Cardiac muscle cell (in vitro differentiated cells and primary cell): ENCODE data around the gene NTRK3. TPM values are rescaled to one million over a fixed set of nuclear protein-coding genes. Genes with fewer than 3 reads are reported as not detected.
A peak's percentile ranks its signal among the peaks of the same experiment; 100 is the strongest.

Experiments
- DNase-seq, 2 donors: peaks; one replicate each; pipeline versions ENCODE4 v3.0.0 to v3.0.0-alpha.2; 2010 to 2017; ENCODE audit warnings: low read depth in 1 of 2, low spot score in 1 of 2
- H3K27ac ChIP-seq: fragments of 200-600 bp; sonication (generic); 2 replicates; pipeline ENCODE4 v1.5.1; 2016
- H3K27me3 ChIP-seq: fragments of 200-600 bp; sonication (generic); 2 replicates; pipeline ENCODE4 v1.6.0; 2016; ENCODE audit warnings: control low read depth
- H3K36me3 ChIP-seq: fragments of 200-600 bp; sonication (generic); 2 replicates; pipeline ENCODE4 v1.5.1; 2016; ENCODE audit warnings: control low read depth
- H3K4me1 ChIP-seq: fragments of 200-600 bp; sonication (generic); 2 replicates; pipeline ENCODE4 v1.8.1; 2017; ENCODE audit warnings: low read depth, mild to moderate bottlenecking, mixed run types
- H3K4me3 ChIP-seq: fragments of 200-600 bp; sonication (generic); 2 replicates; pipeline ENCODE4 v1.5.1; 2016; ENCODE audit warnings: mild to moderate bottlenecking
- H3K9me3 ChIP-seq: fragments of 200-600 bp; sonication (generic); 2 replicates; pipeline ENCODE4 v1.5.1; 2017; ENCODE audit warnings: low read depth, mild to moderate bottlenecking, control low read depth
- CTCF ChIP-seq: IDR thresholded peaks from 2 replicates; pipeline ENCODE4 v1.5.1; 2012; ENCODE audit warnings: low read depth, mild to moderate bottlenecking, low read length
- polyA plus RNA-seq: library from polyadenylated mRNA; unstranded; fragments of >200 nt; fragmentation: Nextera tagmentation; extraction: Ambion mirVana; gene quantifications from 2 replicates; pipeline ENCODE4 v1.2.1, GENCODE V29; 2016
- total RNA-seq: library from RNA; depleted of rRNA; stranded (reverse); fragments of >200 nt; gene quantifications from 2 replicates; pipeline ENCODE4 v1.2.3, GENCODE V29; 2016

NTRK3 gene
- total and polyA plus RNA-seq, 2 experiments from 2014 or later, result 3.3 to 6.2 TPM

DNA sequence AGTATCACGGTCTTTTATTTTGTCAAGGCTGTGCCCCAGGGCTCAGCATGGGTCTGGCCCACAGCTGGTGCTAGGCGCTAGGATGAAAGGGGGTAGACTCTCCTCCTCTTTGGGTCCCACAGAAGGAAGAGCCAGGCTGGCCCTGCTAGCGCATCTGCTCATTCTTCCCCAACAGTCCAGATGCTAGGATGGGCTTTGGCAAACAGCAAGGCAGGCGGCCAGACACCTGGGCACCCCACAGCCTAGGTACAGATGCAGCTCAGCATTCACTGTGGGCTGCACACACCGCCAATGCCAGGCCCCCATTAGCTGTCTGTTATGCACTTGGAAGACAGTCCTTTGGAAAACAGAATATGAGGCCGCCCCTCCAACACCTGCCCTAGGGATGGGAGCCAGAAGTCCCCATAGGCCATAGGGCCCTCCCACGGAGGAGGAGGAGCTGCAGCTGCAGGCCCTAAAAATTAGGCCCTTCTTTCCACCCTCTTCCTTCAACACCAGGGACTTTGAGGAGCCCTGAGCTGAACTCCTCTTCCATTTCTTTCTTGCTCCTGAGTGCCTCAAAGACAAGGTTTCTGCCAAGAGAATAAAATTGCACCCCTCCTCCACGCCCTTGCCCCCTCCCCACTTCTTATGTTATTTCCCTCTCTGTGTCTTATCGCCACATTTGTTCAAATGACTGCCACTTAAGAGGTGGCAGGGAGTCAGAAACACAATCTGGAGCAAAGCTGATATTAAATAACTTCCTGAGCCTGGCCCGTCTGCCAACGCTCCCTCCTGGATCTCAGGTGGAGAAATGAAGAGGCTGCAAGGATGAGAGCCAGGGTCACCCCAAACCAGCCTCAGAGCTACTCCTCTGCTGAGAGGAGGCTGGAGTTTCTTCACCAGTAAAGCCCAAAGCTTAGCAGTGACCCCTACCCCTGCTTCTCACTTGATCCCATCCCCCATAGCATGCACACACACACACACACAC, 13.7 kb downstream of the NTRK3 start:
- Histone ChIP-seq H3K9me3 (no peaks in the 10 kb centered on the region), H3K36me3 (no peaks in the 10 kb centered on the region), H3K27me3 (peaks cover 6% of the 10 kb centered on the region), H3K27ac (no peak overlapping the region), H3K4me3 (no peak overlapping the region), H3K4me1 (peaks cover 3% of the 10 kb centered on the region)
- TF ChIP-seq CTCF, result no peak
- no peak for DNase-seq

DNA sequence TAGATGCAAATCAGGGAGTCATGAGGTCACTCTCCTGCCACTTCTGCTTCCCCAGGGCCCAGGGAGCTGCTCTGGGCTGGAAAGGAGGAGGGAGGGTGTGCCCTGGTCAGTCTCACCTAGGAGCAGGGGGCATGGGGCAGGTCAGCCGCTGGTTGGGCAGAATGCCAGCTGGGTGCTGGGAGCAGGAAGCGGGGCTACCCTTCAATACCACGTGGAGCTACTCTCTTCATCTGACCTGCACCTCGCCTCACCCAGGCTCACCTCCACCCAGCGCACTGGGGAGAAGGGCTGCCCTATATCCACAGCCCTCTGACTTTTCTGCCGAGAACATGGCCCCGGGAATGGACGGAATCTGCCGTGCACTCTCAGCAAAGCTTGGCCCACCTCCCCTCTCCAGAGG, 15.1 kb downstream of the NTRK3 start:
- H3K36me3 ChIP-seq, result no peaks in the 10 kb centered on the region
- no peaks in the 10 kb centered on the region for H3K9me3 ChIP-seq
- H3K27me3 ChIP-seq, result no peaks in the 10 kb centered on the region
- no peak overlapping the region for H3K27ac ChIP-seq
- no peak for DNase-seq
- peaks cover 3% of the 10 kb centered on the region for H3K4me1 ChIP-seq
- no peak for TF ChIP-seq CTCF
- H3K4me3 ChIP-seq, result no peak overlapping the region

GRCh38 chr15:88241060-88241459, 15.5 kb downstream of the NTRK3 start:
- Histone ChIP-seq H3K27ac (no peak overlapping the region), H3K4me1 (peaks cover 3% of the 10 kb centered on the region), H3K36me3 (no peaks in the 10 kb centered on the region), H3K27me3 (no peaks in the 10 kb centered on the region), H3K4me3 (no peak overlapping the region), H3K9me3 (no peaks in the 10 kb centered on the region)
- no peak for TF ChIP-seq CTCF
- DNase-seq, result no peak

GRCh38 chr15:88239594-88239993, 16.9 kb downstream of the NTRK3 start:
- Histone ChIP-seq H3K4me3 (no peak overlapping the region), H3K4me1 (peaks cover 3% of the 10 kb centered on the region), H3K27me3 (no peaks in the 10 kb centered on the region), H3K9me3 (no peaks in the 10 kb centered on the region), H3K27ac (no peak overlapping the region), H3K36me3 (no peaks in the 10 kb centered on the region)
- TF ChIP-seq CTCF, result no peak
- no peak for DNase-seq

- H3K4me1 ChIP-seq, result peaks cover 3% of the 10 kb centered on the region
- H3K9me3 ChIP-seq, result no peaks in the 10 kb centered on the region
- peak; percentile 7 to 97 for DNase-seq
- no peak overlapping the region for H3K27ac ChIP-seq
- TF ChIP-seq CTCF, result no peak
- no peaks in the 10 kb centered on the region for H3K36me3 ChIP-seq
- no peak overlapping the region for H3K4me3 ChIP-seq
- no peaks in the 10 kb centered on the region for H3K27me3 ChIP-seq
Measured at GRCh38 chr15:88238618-88239430, 17.7 kb downstream of the NTRK3 start.
